Hepatocyte (in vitro differentiated cells): ENCODE results near the gene EFR3B. TPM values are rescaled to one million over a fixed set of nuclear protein-coding genes. Genes with fewer than 3 reads are reported as not detected.

Experiments used
- DNase-seq: peaks from one replicate; pipeline ENCODE4 v3.0.0-alpha.2; 2016; ENCODE audit warnings: low spot score
- H2AFZ ChIP-seq: fragments of 200-600 bp; sonication (generic); 2 replicates; pipeline ENCODE4 v1.6.0; 2016; ENCODE audit warnings: antibody characterized with exemption, mild to moderate bottlenecking
- H3K27ac ChIP-seq: fragments of 200-600 bp; sonication (generic); 2 replicates; pipeline ENCODE4 v1.5.1; 2016; ENCODE audit warnings: mild to moderate bottlenecking
- H3K27me3 ChIP-seq: fragments of 200-600 bp; sonication (generic); 2 replicates; pipeline ENCODE4 v1.6.1; 2016
- H3K36me3 ChIP-seq: fragments of 200-600 bp; sonication (generic); replicated peaks from 2 replicates; pipeline ENCODE4 v1.5.1; 2016; ENCODE audit warnings: low read depth; ENCODE audit not compliant: insufficient read depth
- H3K4me1 ChIP-seq: fragments of 200-600 bp; sonication (generic); 2 replicates; pipeline ENCODE4 v1.5.1; 2016; ENCODE audit warnings: mild to moderate bottlenecking, moderate library complexity; ENCODE audit not compliant: insufficient read depth
- H3K4me2 ChIP-seq: fragments of 200-600 bp; sonication (generic); 2 replicates; pipeline ENCODE4 v1.6.0; 2016
- H3K4me3 ChIP-seq: fragments of 200-600 bp; sonication (generic); 2 replicates; pipeline ENCODE4 v1.5.1; 2016; ENCODE audit warnings: mild to moderate bottlenecking
- H3K79me2 ChIP-seq: fragments of 200-600 bp; sonication (generic); 2 replicates; pipeline ENCODE4 v1.6.0; 2017; ENCODE audit warnings: mild to moderate bottlenecking
- H3K9me2 ChIP-seq: fragments of 200-600 bp; sonication (generic); replicated peaks from 2 replicates; pipeline ENCODE4 v1.6.0; 2017; ENCODE audit warnings: mild to moderate bottlenecking; ENCODE audit not compliant: insufficient read depth
- H3K9me3 ChIP-seq: fragments of 200-600 bp; sonication (generic); 2 replicates; pipeline ENCODE4 v1.5.1; 2016; ENCODE audit warnings: low read depth, mild to moderate bottlenecking
- H4K20me1 ChIP-seq: fragments of 200-600 bp; sonication (generic); 2 replicates; pipeline ENCODE4 v1.6.0; 2016; ENCODE audit warnings: mild to moderate bottlenecking; ENCODE audit not compliant: insufficient read depth, poor library complexity, severe bottlenecking
- EZH2 ChIP-seq: fragments of 200-600 bp; sonication (generic); IDR thresholded peaks from 2 replicates; pipeline ENCODE4 v1.6.1; 2016; ENCODE audit warnings: antibody characterized with exemption, mild to moderate bottlenecking, borderline replicate concordance
- EZH2phosphoT487 ChIP-seq: fragments of 200-600 bp; sonication (generic); IDR thresholded peaks from one replicate; pipeline ENCODE4 v1.6.1; 2018; ENCODE audit warnings: antibody characterized with exemption, mild to moderate bottlenecking, low read depth, moderate library complexity; ENCODE audit not compliant: unreplicated experiment, severe bottlenecking
- WGBS: methylation state at CpG from one replicate; pipeline ENCODE4 v1.1.6; 2016; ENCODE audit warnings: low lambda C conversion rate; ENCODE audit errors: missing lambda C conversion rate; 5-methylcytosine and 5-hydroxymethylcytosine counted together
- polyA plus RNA-seq: library from polyadenylated mRNA; unstranded; fragments of >200 nt; fragmentation: Nextera tagmentation; extraction: Ambion mirVana; gene quantifications from 2 replicates; pipeline ENCODE4 v1.2.1, GENCODE V29; 2016
- total RNA-seq: library from RNA; depleted of rRNA; stranded (reverse); fragments of >200 nt; gene quantifications from 2 replicates; pipeline ENCODE4 v1.2.3, GENCODE V29; 2014
- TF ChIP-seq, protein P1 (sequence below): fragments of 200-600 bp; sonication (generic); IDR thresholded peaks from 2 replicates; pipeline ENCODE4 v1.5.1; 2016; ENCODE audit warnings: antibody characterized with exemption, mild to moderate bottlenecking; ENCODE audit not compliant: poor library complexity

The EFR3B gene
- total and polyA plus RNA-seq, 2 experiments from 2014 or later: 1.1 to 2.0 TPM

DNA sequence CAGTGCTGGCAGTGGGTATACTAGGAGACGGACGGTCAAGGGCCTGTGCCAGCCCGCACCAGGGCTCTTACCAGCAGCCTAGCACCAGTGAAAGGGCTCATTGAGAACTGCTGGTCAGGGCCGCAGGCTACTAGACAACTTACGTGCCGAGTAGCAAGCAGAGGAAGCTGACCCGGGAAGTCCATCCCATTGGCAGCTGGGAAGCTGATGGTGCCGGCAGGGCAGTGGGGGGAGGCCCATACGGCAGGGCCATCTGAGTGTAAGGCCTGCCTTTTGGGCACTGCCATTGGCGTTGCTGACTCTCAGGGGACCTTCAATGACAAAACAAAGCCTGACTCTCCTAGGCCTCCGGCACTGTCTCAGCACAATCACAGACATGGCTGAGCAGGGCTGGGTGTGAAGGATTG lies 20.6 kb downstream of the EFR3B start:
- Histone ChIP-seq H3K79me2 (no peaks in the 10 kb centered on the region), H3K9me3 (no peaks in the 10 kb centered on the region), H3K4me1 (no peaks in the 10 kb centered on the region), H3K27ac (no peak overlapping the region), H3K4me2 (no peak overlapping the region), H4K20me1 (no peaks in the 10 kb centered on the region), H2AFZ (no peak overlapping the region), H3K27me3 (no peaks in the 10 kb centered on the region), H3K4me3 (no peak overlapping the region), H3K9me2 (no peaks in the 10 kb centered on the region), H3K36me3 (no peaks in the 10 kb centered on the region)
- TF ChIP-seq EZH2 (no peak), EZH2phosphoT487 (no peak)
- TF ChIP-seq, protein P1, sequence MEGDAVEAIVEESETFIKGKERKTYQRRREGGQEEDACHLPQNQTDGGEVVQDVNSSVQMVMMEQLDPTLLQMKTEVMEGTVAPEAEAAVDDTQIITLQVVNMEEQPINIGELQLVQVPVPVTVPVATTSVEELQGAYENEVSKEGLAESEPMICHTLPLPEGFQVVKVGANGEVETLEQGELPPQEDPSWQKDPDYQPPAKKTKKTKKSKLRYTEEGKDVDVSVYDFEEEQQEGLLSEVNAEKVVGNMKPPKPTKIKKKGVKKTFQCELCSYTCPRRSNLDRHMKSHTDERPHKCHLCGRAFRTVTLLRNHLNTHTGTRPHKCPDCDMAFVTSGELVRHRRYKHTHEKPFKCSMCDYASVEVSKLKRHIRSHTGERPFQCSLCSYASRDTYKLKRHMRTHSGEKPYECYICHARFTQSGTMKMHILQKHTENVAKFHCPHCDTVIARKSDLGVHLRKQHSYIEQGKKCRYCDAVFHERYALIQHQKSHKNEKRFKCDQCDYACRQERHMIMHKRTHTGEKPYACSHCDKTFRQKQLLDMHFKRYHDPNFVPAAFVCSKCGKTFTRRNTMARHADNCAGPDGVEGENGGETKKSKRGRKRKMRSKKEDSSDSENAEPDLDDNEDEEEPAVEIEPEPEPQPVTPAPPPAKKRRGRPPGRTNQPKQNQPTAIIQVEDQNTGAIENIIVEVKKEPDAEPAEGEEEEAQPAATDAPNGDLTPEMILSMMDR: no peak
- no peak for DNase-seq
- WGBS: 95% methylated on average over 11 of the region's 11 CpGs

DNA sequence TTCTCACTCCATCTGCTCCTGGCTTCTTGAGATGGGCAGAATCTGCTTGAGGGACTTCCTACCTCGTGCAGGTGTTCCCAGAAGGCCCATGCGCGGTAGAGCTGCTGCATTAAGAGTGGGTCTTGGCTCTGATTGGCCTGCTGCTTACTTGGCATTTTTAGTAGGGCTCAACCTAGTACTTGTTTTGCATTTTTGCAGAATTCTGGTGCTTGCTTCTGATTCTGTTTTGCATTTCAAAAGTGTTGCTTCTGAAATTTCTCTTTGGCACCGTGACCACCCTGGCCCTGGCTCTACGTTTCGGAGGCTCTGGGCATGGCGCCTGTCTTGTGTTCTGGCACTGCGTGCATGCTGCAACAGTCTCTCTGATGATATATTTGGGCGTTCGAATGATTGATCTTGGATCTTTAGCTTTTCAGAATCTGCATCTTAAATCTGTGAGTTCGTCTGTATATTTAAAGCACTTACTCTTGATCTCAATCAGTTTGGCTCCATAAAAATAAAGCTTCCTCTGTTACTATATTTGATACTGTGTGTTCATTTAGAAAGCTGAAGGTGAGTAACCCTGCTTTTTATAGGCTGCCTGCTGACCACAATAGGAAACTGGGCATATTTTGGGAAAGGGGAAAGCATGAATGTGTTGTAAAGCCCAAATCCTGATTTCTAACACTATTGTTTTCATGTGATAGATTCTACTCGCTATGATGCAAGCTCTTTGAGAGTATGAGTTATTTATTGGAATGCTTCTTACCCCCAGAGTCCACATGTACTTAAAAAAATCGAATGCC lies 22.2 kb downstream of the EFR3B start:
- no peaks in the 10 kb centered on the region for H3K9me2 ChIP-seq
- no peak overlapping the region for H3K27ac ChIP-seq
- no peak for DNase-seq
- no peaks in the 10 kb centered on the region for H3K27me3 ChIP-seq
- H3K4me1 ChIP-seq: no peaks in the 10 kb centered on the region
- no peak overlapping the region for H2AFZ ChIP-seq
- no peak overlapping the region for H3K4me2 ChIP-seq
- WGBS: 89% methylated on average over 13 of the region's 13 CpGs
- H3K79me2 ChIP-seq: no peaks in the 10 kb centered on the region
- H3K9me3 ChIP-seq: no peaks in the 10 kb centered on the region
- no peaks in the 10 kb centered on the region for H4K20me1 ChIP-seq
- no peak overlapping the region for H3K4me3 ChIP-seq
- no peaks in the 10 kb centered on the region for H3K36me3 ChIP-seq
- TF ChIP-seq EZH2: no peak
- TF ChIP-seq, protein P1: no peak
- TF ChIP-seq EZH2phosphoT487: no peak

DNA sequence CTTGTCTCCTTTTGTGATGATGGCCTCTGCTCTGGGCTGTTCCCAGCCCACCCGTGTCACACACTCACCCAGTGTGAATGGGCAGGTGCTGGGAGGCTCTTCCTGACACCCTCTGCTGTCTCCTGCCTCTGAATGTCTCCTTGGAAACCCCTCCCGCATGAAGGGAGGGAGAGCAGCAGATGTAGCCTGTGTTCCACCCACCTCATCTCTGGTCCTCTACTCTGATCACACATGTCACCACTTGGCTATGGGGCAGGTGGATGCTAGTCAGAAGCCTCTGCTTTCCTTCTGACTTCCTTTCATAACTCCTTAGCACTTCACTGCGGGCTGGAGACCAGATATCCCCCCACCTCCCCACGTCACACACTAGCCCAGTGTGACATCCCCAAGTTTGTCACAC lies 23.9 kb downstream of the EFR3B start:
- Histone ChIP-seq H2AFZ (no peak overlapping the region), H3K27ac (no peak overlapping the region), H3K4me1 (no peaks in the 10 kb centered on the region), H3K79me2 (no peaks in the 10 kb centered on the region), H3K9me2 (no peaks in the 10 kb centered on the region), H4K20me1 (no peaks in the 10 kb centered on the region), H3K27me3 (no peaks in the 10 kb centered on the region), H3K9me3 (no peaks in the 10 kb centered on the region), H3K36me3 (no peaks in the 10 kb centered on the region), H3K4me2 (no peak overlapping the region), H3K4me3 (no peak overlapping the region)
- 95% methylated on average over 4 of the region's 4 CpGs for WGBS
- TF ChIP-seq EZH2phosphoT487 (no peak), EZH2 (no peak)
- TF ChIP-seq, protein P1: no peak
- no peak for DNase-seq
